SK-N-SH (cell line): ENCODE results near the gene TOP3A.

Experiments used
- RAD21 ChIP-seq: IDR thresholded peaks from 2 replicates; pipeline ENCODE4 v1.6.1; 2012; ENCODE audit warnings: mild to moderate bottlenecking, low read length
- TF ChIP-seq, protein P1 (sequence below): fragments of 200-600 bp; sonication (generic); IDR thresholded peaks from 2 replicates; pipeline ENCODE4 v1.6.1; 2017; ENCODE audit warnings: antibody characterized with exemption, mild to moderate bottlenecking, moderate library complexity

- TF ChIP-seq, protein P1, sequence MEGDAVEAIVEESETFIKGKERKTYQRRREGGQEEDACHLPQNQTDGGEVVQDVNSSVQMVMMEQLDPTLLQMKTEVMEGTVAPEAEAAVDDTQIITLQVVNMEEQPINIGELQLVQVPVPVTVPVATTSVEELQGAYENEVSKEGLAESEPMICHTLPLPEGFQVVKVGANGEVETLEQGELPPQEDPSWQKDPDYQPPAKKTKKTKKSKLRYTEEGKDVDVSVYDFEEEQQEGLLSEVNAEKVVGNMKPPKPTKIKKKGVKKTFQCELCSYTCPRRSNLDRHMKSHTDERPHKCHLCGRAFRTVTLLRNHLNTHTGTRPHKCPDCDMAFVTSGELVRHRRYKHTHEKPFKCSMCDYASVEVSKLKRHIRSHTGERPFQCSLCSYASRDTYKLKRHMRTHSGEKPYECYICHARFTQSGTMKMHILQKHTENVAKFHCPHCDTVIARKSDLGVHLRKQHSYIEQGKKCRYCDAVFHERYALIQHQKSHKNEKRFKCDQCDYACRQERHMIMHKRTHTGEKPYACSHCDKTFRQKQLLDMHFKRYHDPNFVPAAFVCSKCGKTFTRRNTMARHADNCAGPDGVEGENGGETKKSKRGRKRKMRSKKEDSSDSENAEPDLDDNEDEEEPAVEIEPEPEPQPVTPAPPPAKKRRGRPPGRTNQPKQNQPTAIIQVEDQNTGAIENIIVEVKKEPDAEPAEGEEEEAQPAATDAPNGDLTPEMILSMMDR, result no peak
- TF ChIP-seq RAD21, result no peak
Measured at GRCh38 chr17:18261659-18262058, 53.1 kb downstream of the TOP3A start.
